Neural cell (in vitro differentiated cells): Measurements from ENCODE around the gene ZNF771. TPM values are rescaled to one million over a fixed set of nuclear protein-coding genes. Genes with fewer than 3 reads are reported as not detected.

Source experiments
- H2AFZ ChIP-seq: fragments of 200-600, 300-800 bp; sonication (generic), shearing (Covaris generic); 2 replicates; pipeline ENCODE4 v1.6.0; 2014; ENCODE audit warnings: low read depth, mild to moderate bottlenecking, antibody characterized with exemption, low read length, moderate library complexity
- H3F3A ChIP-seq: fragments of 200-600 bp; shearing (Covaris generic); 2 replicates; pipeline ENCODE4 v1.6.1; 2016; ENCODE audit warnings: mild to moderate bottlenecking, moderate library complexity, mixed read lengths, antibody characterized with exemption, low read length; ENCODE audit not compliant: insufficient read depth, poor library complexity, severe bottlenecking
- H3K27ac ChIP-seq: fragments of 200-600, 300-800 bp; sonication (generic), shearing (Covaris generic); 2 replicates; pipeline ENCODE4 v1.5.1; 2014; ENCODE audit warnings: mild to moderate bottlenecking, low read length, moderate library complexity
- H3K27me3 ChIP-seq: fragments of 300-800, 200-600 bp; sonication (generic), shearing (Covaris generic); 2 replicates; pipeline ENCODE4 v1.6.0; 2014; ENCODE audit warnings: mild to moderate bottlenecking, low read depth, low read length, moderate library complexity; ENCODE audit not compliant: insufficient read depth
- H3K36me3 ChIP-seq: fragments of 300-800, 200-600 bp; sonication (generic), shearing (Covaris generic); 2 replicates; pipeline ENCODE4 v1.5.1; 2014; ENCODE audit warnings: mild to moderate bottlenecking, antibody characterized with exemption, low read length, moderate library complexity; ENCODE audit not compliant: insufficient read depth
- H3K4me2 ChIP-seq: fragments of 300-800, 200-600 bp; sonication (generic), shearing (Covaris generic); 2 replicates; pipeline ENCODE4 v1.6.0; 2014; ENCODE audit warnings: mild to moderate bottlenecking, low read length
- H3K4me3 ChIP-seq: fragments of 300-800, 200-600 bp; sonication (generic), shearing (Covaris generic); 2 replicates; pipeline ENCODE4 v1.5.1; 2014; ENCODE audit warnings: mild to moderate bottlenecking, low read length, moderate library complexity
- H3K79me2 ChIP-seq: fragments of 200-600 bp; shearing (Covaris generic); replicated peaks from 2 replicates; pipeline ENCODE4 v1.6.0; 2014; ENCODE audit warnings: mild to moderate bottlenecking, low read length, moderate library complexity; ENCODE audit not compliant: insufficient read depth
- H3K9ac ChIP-seq: fragments of 300-800, 200-600 bp; sonication (generic), shearing (Covaris generic); 2 replicates; pipeline ENCODE4 v1.6.1; 2016; ENCODE audit warnings: mild to moderate bottlenecking, low read length, mixed read lengths
- H3K9me2 ChIP-seq: fragments of 200-600 bp; shearing (Covaris generic); 2 replicates; pipeline ENCODE4 v1.6.1; 2016; ENCODE audit warnings: mild to moderate bottlenecking, low read length, mixed read lengths; ENCODE audit not compliant: insufficient read depth
- H3K9me3 ChIP-seq: fragments of 200-600, 300-800 bp; sonication (generic), shearing (Covaris generic); 2 replicates; pipeline ENCODE4 v1.6.1; 2016; ENCODE audit warnings: mild to moderate bottlenecking, mixed run types, low read length, moderate library complexity, mixed read lengths
- H4K20me1 ChIP-seq: fragments of 200-600 bp; shearing (Covaris generic); 2 replicates; pipeline ENCODE4 v1.6.1; 2016; ENCODE audit warnings: mild to moderate bottlenecking, mixed run types; ENCODE audit not compliant: insufficient read depth
- CTCF ChIP-seq: fragments of 450-650 bp; IDR thresholded peaks from 2 replicates; pipeline ENCODE4 v1.5.1; 2014; ENCODE audit warnings: antibody characterized with exemption, mild to moderate bottlenecking, moderate library complexity; ENCODE audit not compliant: poor library complexity, severe bottlenecking
- EP300 ChIP-seq: fragments of 450-650 bp; conservative IDR thresholded peaks from 2 replicates; pipeline ENCODE4 v1.6.1; 2014; ENCODE audit warnings: antibody characterized with exemption, mild to moderate bottlenecking, moderate library complexity; ENCODE audit not compliant: poor library complexity, severe bottlenecking
- EZH2 ChIP-seq: fragments of 200-600, 300-800 bp; shearing (Covaris generic), sonication (generic); IDR thresholded peaks from 2 replicates; pipeline ENCODE4 v1.6.1; 2014; ENCODE audit warnings: antibody characterized with exemption, low read length, borderline replicate concordance, mild to moderate bottlenecking; ENCODE audit not compliant: insufficient read depth, poor library complexity, severe bottlenecking
- MXI1 ChIP-seq: fragments of 450-650 bp; conservative IDR thresholded peaks from 2 replicates; pipeline ENCODE4 v1.6.1; 2014; ENCODE audit warnings: antibody characterized with exemption, mild to moderate bottlenecking; ENCODE audit not compliant: poor library complexity, severe bottlenecking
- POLR2AphosphoS5 ChIP-seq: IDR thresholded peaks from 2 replicates; pipeline ENCODE4 v1.6.1; 2012
- RAD21 ChIP-seq: fragments of 450-650 bp; conservative IDR thresholded peaks from 2 replicates; pipeline ENCODE4 v1.6.1; 2014; ENCODE audit warnings: antibody characterized with exemption, mild to moderate bottlenecking, moderate library complexity
- REST ChIP-seq: IDR thresholded peaks from 2 replicates; pipeline ENCODE4 v1.6.1; 2012; ENCODE audit warnings: borderline replicate concordance
- SMC3 ChIP-seq: fragments of 450-650 bp; conservative IDR thresholded peaks from 2 replicates; pipeline ENCODE4 v1.6.1; 2014; ENCODE audit warnings: antibody characterized with exemption, mild to moderate bottlenecking, moderate library complexity; ENCODE audit not compliant: poor library complexity
- TAF1 ChIP-seq: IDR thresholded peaks from 2 replicates; pipeline ENCODE4 v1.6.1; 2012; ENCODE audit warnings: low read depth
- polyA plus RNA-seq: library from polyadenylated mRNA; depleted of rRNA; stranded (reverse); fragments of >200 nt; gene quantifications from 2 replicates; pipeline ENCODE4 v1.2.3, GENCODE V29; 2014

Gene ZNF771
- polyA plus RNA-seq, 1 donor from 2014 or later: 11.7 TPM

- peaks cover 50% of the 10 kb centered on the region for H3K79me2 ChIP-seq
Observed at GRCh38 chr16:30365200-30365599, 42.2 kb upstream of the ZNF771 start.

GRCh38 chr16:30366511-30366910, 40.9 kb upstream of the ZNF771 start:
- H3K4me3 ChIP-seq: peak overlapping the region; percentile 97
- peaks cover 24% of the 10 kb centered on the region for H4K20me1 ChIP-seq
- H2AFZ ChIP-seq: no peak overlapping the region
- peaks cover 46% of the 10 kb centered on the region for H3K79me2 ChIP-seq
- no peaks in the 10 kb centered on the region for H3K36me3 ChIP-seq
- no peaks in the 10 kb centered on the region for H3K27me3 ChIP-seq
- H3K4me2 ChIP-seq: peak overlapping the region; percentile 13
- H3K9me3 ChIP-seq: no peaks in the 10 kb centered on the region
- no peaks in the 10 kb centered on the region for H3K9me2 ChIP-seq
- no peak overlapping the region for H3K27ac ChIP-seq
- no peaks in the 10 kb centered on the region for H3F3A ChIP-seq
- no peak overlapping the region for H3K9ac ChIP-seq
- TF ChIP-seq TAF1 (no peak), EZH2 (no peak), RAD21 (no peak), MXI1 (no peak), SMC3 (no peak), POLR2AphosphoS5 (no peak), EP300 (no peak), CTCF (no peak)

More at GRCh38 chr16:30365200-30365599, 42.2 kb upstream of the ZNF771 start:
- no peaks in the 10 kb centered on the region for H3F3A ChIP-seq
- H3K4me3 ChIP-seq: peak overlapping the region; percentile 30
- H3K36me3 ChIP-seq: no peaks in the 10 kb centered on the region
- no peaks in the 10 kb centered on the region for H3K9me2 ChIP-seq
- peaks cover 24% of the 10 kb centered on the region for H4K20me1 ChIP-seq
- H3K27me3 ChIP-seq: no peaks in the 10 kb centered on the region
- H3K9ac ChIP-seq: no peak overlapping the region
- TF ChIP-seq POLR2AphosphoS5 (no peak), TAF1 (no peak), SMC3 (no peak), RAD21 (no peak), EZH2 (no peak), REST (no peak), CTCF (no peak), MXI1 (no peak)
- no peak overlapping the region for H3K27ac ChIP-seq
- no peak overlapping the region for H2AFZ ChIP-seq
- H3K9me3 ChIP-seq: no peaks in the 10 kb centered on the region
- H3K4me2 ChIP-seq: no peak overlapping the region
